ENCODE results near the gene UBALD2. TPM values are rescaled to one million over a fixed set of nuclear protein-coding genes. Genes with fewer than 3 reads are reported as not detected.

Gene UBALD2
- total RNA-seq, 1 donor from 2014 or later, result 109 TPM

DNA sequence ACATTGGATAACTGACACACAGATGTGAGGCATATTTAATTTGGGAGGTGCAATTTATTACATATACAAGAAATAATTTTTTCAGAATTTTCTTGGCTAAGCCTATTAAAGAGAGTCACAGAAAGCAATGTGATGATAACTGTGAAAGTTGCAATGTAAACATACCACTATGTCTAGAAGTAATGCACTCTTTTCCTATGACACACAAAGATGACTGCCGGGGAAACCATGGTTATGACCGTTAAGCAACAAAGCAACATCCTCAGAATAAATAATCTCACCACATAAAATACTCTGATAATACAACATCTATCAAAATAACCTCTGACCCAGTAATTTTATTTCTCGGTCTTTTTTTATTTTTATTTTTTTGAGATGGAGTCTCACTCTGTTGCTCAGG is 53.4 kb downstream of the UBALD2 start:
- no peak for DNase-seq (ENCODE audit: low spot score)

Other genes starting within 250 kb of the UBALD2 start
- gene EVPL, start 238.0 kb upstream of the UBALD2 start, total RNA-seq, result 14.9 TPM
- 69.8 TPM for gene SRP68, start 192.8 kb upstream of the UBALD2 start, total RNA-seq
- gene GALR2, start 190.6 kb upstream of the UBALD2 start, total RNA-seq, result 0.20 TPM
- not detected for gene ZACN, start 186.2 kb upstream of the UBALD2 start, total RNA-seq
- 163 TPM for gene EXOC7, start 161.6 kb upstream of the UBALD2 start, total RNA-seq
- gene FOXJ1, start 124.1 kb upstream of the UBALD2 start, total RNA-seq, result not detected
- gene RNF157, start 24.9 kb upstream of the UBALD2 start, total RNA-seq, result 3.3 TPM
- 3.8 TPM for gene QRICH2, start 42.9 kb downstream of the UBALD2 start, total RNA-seq
- 52.2 TPM for gene PRPSAP1, start 88.6 kb downstream of the UBALD2 start, total RNA-seq
- 4.0 TPM for gene SPHK1, start 119.3 kb downstream of the UBALD2 start, total RNA-seq
- 26.0 TPM for gene UBE2O, start 187.8 kb downstream of the UBALD2 start, total RNA-seq
- gene AANAT, start 202.3 kb downstream of the UBALD2 start, total RNA-seq, result not detected
- 48.8 TPM for gene RHBDF2, start 236.1 kb downstream of the UBALD2 start, total RNA-seq

All from mucosa of gallbladder (tissue), 1 donor.